ENCODE data around the gene ATP2A1.

Gene ATP2A1

DNA sequence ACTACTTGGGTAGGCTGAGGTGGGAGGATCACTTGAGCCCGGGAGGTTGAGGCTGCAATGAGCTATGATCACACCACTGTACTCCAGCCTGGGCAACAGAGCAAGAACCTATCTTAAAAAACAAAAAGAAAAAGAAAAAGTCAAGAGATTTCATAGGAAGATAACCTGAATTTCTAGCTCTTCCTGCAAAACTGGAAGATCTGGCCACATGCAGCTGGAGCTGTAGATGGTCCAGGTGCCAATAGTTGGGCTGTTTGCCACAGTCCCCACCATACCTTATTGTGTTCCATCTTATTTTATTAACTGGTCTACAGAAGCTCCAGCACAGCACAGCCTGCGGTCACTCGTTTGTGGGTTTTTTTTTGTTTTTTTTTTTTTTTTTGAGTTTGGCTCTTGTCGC lies 15.0 kb downstream of the ATP2A1 start:
- CTCF ChIA-PET = no interaction called here
- H3K4me3 ChIP-seq (ENCODE audit: low read depth, low read length) = no peak overlapping the region
- TF ChIP-seq, protein P1, sequence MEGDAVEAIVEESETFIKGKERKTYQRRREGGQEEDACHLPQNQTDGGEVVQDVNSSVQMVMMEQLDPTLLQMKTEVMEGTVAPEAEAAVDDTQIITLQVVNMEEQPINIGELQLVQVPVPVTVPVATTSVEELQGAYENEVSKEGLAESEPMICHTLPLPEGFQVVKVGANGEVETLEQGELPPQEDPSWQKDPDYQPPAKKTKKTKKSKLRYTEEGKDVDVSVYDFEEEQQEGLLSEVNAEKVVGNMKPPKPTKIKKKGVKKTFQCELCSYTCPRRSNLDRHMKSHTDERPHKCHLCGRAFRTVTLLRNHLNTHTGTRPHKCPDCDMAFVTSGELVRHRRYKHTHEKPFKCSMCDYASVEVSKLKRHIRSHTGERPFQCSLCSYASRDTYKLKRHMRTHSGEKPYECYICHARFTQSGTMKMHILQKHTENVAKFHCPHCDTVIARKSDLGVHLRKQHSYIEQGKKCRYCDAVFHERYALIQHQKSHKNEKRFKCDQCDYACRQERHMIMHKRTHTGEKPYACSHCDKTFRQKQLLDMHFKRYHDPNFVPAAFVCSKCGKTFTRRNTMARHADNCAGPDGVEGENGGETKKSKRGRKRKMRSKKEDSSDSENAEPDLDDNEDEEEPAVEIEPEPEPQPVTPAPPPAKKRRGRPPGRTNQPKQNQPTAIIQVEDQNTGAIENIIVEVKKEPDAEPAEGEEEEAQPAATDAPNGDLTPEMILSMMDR (IDR thresholded peaks at IDR 0.05; ENCODE audit: insufficient read depth, low read length, missing control alignments) = no peak
- DNase-seq (ENCODE audit: low read depth, low spot score) = no peak
- POLR2A ChIA-PET = no interaction called here

DNA sequence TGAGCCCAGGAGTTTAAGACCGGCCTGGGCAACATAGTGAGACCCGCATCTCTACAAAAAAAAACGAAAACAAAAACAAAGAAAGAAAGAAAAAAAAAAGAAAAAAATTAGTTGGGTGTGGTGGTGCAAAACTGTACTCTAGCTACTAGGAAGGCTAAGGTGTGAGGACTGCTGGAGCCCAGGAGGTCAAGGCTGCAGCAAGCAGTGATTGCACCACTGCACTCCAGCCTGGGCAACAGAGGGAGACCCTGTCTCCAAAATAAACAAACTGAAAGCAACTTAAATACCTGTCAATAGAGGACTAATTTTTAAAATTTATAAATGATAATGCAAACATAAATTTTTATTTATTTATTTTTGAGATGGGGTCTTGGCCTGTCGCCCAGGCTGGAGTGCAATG lies 17.3 kb downstream of the ATP2A1 start:
- CTCF ChIA-PET = no interaction called here

DNA sequence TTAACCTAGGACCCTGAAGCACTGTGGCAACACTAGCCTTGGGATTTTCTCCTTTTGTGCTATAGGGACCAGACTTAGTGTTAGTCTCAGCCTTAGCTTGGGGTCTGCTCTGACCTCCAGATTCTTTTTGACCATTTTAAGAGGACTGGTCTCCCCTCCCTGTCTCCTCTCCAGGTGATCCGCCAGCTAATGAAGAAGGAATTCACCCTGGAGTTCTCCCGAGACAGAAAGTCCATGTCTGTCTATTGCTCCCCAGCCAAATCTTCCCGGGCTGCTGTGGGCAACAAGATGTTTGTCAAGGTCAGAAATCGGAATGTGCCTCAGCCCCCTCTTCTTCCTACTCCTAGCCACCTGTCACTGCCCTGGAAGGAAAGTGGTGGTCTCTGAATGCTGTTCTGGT lies 19.5 kb downstream of the ATP2A1 start:
- no peak for DNase-seq (ENCODE audit: low read depth, low spot score)
- CTCF ChIA-PET = interaction anchor here (1.4 kb wide), 1 partner anchor 24 kb away, joined by 3 read pairs; no protein-coding TSS in a partner anchor
- H3K4me3 ChIP-seq (ENCODE audit: low read depth, low read length) = no peak overlapping the region
- TF ChIP-seq, protein P1 (IDR thresholded peaks at IDR 0.05; ENCODE audit: insufficient read depth, low read length, missing control alignments) = no peak
- POLR2A ChIA-PET = no interaction called here

More for the DNA sequence above, 17.3 kb downstream of the ATP2A1 start:
- H3K4me3 ChIP-seq (ENCODE audit: low read depth, low read length) = no peak overlapping the region
- POLR2A ChIA-PET = no interaction called here
- TF ChIP-seq, protein P1 (IDR thresholded peaks at IDR 0.05; ENCODE audit: insufficient read depth, low read length, missing control alignments) = no peak
- no peak for DNase-seq (ENCODE audit: low read depth, low spot score)

DNA sequence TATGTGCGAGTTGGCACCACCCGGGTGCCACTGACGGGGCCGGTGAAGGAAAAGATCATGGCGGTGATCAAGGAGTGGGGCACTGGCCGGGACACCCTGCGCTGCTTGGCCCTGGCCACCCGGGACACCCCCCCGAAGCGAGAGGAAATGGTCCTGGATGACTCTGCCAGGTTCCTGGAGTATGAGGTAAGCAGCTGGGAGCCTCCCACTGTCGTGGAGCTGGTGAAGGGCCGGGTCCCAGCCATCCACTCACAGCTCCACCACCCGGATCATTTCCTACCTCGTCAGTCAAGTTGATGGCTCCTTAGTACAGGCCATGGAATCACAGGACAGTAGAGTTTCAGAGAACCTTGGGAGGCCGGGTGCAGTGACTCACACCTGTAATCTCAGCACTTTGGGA lies 20.0 kb downstream of the ATP2A1 start:
- POLR2A ChIA-PET = no interaction called here
- CTCF ChIA-PET = no interaction called here
- TF ChIP-seq, protein P1 (IDR thresholded peaks at IDR 0.05; ENCODE audit: insufficient read depth, low read length, missing control alignments) = no peak
- H3K4me3 ChIP-seq (ENCODE audit: low read depth, low read length) = no peak overlapping the region
- no peak for DNase-seq (ENCODE audit: low read depth, low spot score)

DNA sequence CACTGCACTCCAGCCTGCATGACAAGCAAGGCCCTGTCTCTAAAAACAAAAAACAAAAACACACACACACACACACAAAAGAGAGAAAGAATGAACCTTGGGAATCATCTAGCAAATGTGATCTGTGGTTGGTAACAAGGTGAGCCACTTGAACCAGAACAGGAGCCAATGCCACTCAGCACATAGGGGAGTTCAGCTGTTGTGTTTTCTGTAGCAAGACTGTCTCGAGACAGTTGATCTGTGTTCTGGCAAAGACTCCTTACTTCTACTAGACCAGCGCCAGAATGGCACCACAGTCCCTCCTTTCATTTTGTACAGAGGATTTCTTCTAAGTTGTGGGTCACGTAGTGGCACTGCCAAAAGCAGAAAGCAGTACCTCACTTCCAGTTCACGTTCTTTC lies 20.7 kb downstream of the ATP2A1 start:
- ChIA-PET CTCF (no interaction called here), POLR2A (no interaction called here)
- TF ChIP-seq, protein P1 (IDR thresholded peaks at IDR 0.05; ENCODE audit: insufficient read depth, low read length, missing control alignments) = no peak
- no peak for DNase-seq (ENCODE audit: low read depth, low spot score)
- no peak overlapping the region for H3K4me3 ChIP-seq (ENCODE audit: low read depth, low read length)

DNA sequence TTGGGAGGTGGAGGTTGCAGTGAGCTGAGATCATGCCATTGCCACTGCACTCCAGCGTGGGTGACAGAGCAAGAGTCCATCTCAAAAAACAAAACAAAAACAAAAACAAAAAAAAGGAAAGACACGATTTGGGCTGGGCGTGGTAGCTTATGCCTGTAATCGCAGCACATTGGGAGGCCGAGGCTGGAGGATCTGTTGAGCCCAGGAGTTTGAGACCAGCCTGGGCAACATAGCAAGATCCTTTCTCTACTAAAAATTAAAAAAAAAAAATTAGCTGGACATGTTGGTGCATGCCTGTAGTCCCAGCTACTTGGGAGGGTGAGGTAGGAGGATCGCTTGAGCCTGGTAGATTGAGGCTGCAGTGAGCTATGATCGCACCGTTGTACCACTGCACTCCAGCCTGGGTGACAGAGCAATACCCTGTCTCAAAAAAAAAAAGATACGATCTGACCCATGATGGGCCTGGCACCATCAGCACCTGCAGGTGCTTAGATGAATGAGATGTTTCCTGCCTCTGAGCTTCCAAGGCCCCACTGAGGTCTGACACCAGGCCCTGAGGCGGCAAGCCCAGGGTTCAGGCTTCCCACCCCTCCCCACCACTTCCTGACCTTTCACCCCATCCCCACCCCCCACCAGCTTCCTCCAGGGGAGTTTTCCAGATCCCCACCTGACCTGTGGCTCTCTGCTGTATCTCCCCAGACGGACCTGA lies 21.7 kb downstream of the ATP2A1 start:
- H3K4me3 ChIP-seq (ENCODE audit: low read depth, low read length) = no peak overlapping the region
- TF ChIP-seq, protein P1 (IDR thresholded peaks at IDR 0.05; ENCODE audit: insufficient read depth, low read length, missing control alignments) = no peak
- DNase-seq (ENCODE audit: low read depth, low spot score) = no peak
- CTCF ChIA-PET = interaction anchor here (0.6 to 1.6 kb wide), 3 partner anchors 45 to 57 kb away, joined by 3 to 4 read pairs (median 3); no protein-coding TSS in a partner anchor
- POLR2A ChIA-PET = interaction anchor here (0.6 kb wide), 1 partner anchor 13 kb away, joined by 3 read pairs; no protein-coding TSS in a partner anchor
